NT2/D1 (cell line): Measurements from ENCODE around the gene LCP2.

Experiments used
- SUZ12 ChIP-seq: IDR thresholded peaks from 2 replicates; pipeline ENCODE4 v1.6.1; 2011; ENCODE audit not compliant: insufficient read length, insufficient read depth; ENCODE audit errors: extremely low read depth
- YY1 ChIP-seq: IDR thresholded peaks from 2 replicates; pipeline ENCODE4 v1.6.1; 2011; ENCODE audit not compliant: insufficient read length, insufficient read depth
- ZNF274 ChIP-seq: IDR thresholded peaks from 2 replicates; pipeline ENCODE4 v1.6.1; 2011; ENCODE audit warnings: mild to moderate bottlenecking, low read depth, low read length

DNA sequence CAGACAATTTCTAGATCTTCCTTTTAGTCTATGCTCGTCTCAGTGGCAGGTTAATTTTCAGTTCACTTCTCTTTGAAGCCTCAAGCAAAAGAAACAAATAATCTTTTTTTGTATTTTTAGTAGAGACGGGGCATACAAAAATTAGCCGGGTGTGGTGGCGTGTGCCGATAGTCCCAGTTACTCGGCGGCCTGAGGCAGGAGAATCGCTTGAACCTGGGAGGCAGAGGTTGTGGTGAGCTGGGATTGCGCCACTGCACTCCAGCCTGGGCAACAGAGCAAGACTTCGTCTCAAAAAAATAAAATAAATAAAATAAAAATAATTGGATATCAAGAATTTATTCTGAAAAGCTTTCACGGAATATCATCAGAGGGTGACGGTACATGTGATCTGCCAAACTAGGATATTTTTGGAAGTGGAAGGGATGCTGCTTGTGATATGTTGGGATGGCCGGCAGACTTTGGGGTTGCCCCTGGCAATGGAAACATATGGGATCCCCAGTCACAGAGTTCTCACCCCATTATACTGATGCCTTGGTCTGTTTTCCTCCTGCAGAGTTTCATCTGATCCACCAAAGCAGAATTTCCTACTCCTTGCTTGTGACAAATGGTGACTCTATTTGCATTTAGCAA, 7.6 kb upstream of the LCP2 start:
- no peak for TF ChIP-seq YY1
- no peak for TF ChIP-seq ZNF274
- TF ChIP-seq SUZ12: no peak
